ENCODE measurements around the gene SLC34A3. TPM values are rescaled to one million over a fixed set of nuclear protein-coding genes. Genes with fewer than 3 reads are reported as not detected.
A peak's percentile ranks its signal among the peaks of the same experiment; 100 is the strongest.

The SLC34A3 gene
- total RNA-seq, 1 experiment from 2014 or later: not detected

- in situ Hi-C loops (cut with HindIII; ENCODE audit: low pct_unique_long_range_greater_than_20kb, low sequenced_read_pairs): no loop called here
Measured at GRCh38 chr9:137192859-137193258, 37.8 kb upstream of the SLC34A3 start.

GRCh38 chr9:137193771-137194170 lies 36.9 kb upstream of the SLC34A3 start:
- DNase-seq (ENCODE audit: low read depth, low spot score): no peak
- in situ Hi-C loops (cut with HindIII; ENCODE audit: low pct_unique_long_range_greater_than_20kb, low sequenced_read_pairs): no loop called here

More at GRCh38 chr9:137192859-137193258, 37.8 kb upstream of the SLC34A3 start:
- no peak for DNase-seq (ENCODE audit: low read depth, low spot score)

- in situ Hi-C loops (cut with HindIII; ENCODE audit: low pct_unique_long_range_greater_than_20kb, low sequenced_read_pairs): no loop called here
- DNase-seq (ENCODE audit: low read depth, low spot score): peak; percentile 27
Measured at GRCh38 chr9:137194388-137194787, 36.3 kb upstream of the SLC34A3 start.

- in situ Hi-C loops (cut with HindIII; ENCODE audit: low pct_unique_long_range_greater_than_20kb, low sequenced_read_pairs): no loop called here
- DNase-seq (ENCODE audit: low read depth, low spot score): no peak
Measured at GRCh38 chr9:137194909-137195308, 35.8 kb upstream of the SLC34A3 start.

- in situ Hi-C loops (cut with HindIII; ENCODE audit: low pct_unique_long_range_greater_than_20kb, low sequenced_read_pairs): no loop called here
- no peak for DNase-seq (ENCODE audit: low read depth, low spot score)
Measured at GRCh38 chr9:137195525-137196220, 35.0 kb upstream of the SLC34A3 start.

- DNase-seq (ENCODE audit: low read depth, low spot score): no peak
- in situ Hi-C loops (cut with HindIII; ENCODE audit: low pct_unique_long_range_greater_than_20kb, low sequenced_read_pairs): no loop called here
Measured at GRCh38 chr9:137198051-137198901, 32.4 kb upstream of the SLC34A3 start.

GRCh38 chr9:137198902-137199283 lies 31.8 kb upstream of the SLC34A3 start:
- in situ Hi-C loops (cut with HindIII; ENCODE audit: low pct_unique_long_range_greater_than_20kb, low sequenced_read_pairs): no loop called here
- no peak for DNase-seq (ENCODE audit: low read depth, low spot score)

- in situ Hi-C loops (cut with HindIII; ENCODE audit: low pct_unique_long_range_greater_than_20kb, low sequenced_read_pairs): no loop called here
- DNase-seq (ENCODE audit: low read depth, low spot score): no peak
Measured at GRCh38 chr9:137199411-137200121, 31.1 kb upstream of the SLC34A3 start.

- in situ Hi-C loops (cut with HindIII; ENCODE audit: low pct_unique_long_range_greater_than_20kb, low sequenced_read_pairs): no loop called here
- peak; percentile 100 for DNase-seq (ENCODE audit: low read depth, low spot score)
Measured at GRCh38 chr9:137200311-137201204, 30.1 kb upstream of the SLC34A3 start, which contains the start of gene TPRN. Gene TPRN, minus strand, starts transcription at chr9:137200741. Its CDS starts 30 bp downstream, at chr9:137200711.

- in situ Hi-C loops (cut with HindIII; ENCODE audit: low pct_unique_long_range_greater_than_20kb, low sequenced_read_pairs): no loop called here
- DNase-seq (ENCODE audit: low read depth, low spot score): no peak
Measured at GRCh38 chr9:137201205-137201868, 29.4 kb upstream of the SLC34A3 start.

- DNase-seq (ENCODE audit: low read depth, low spot score): no peak
- in situ Hi-C loops (cut with HindIII; ENCODE audit: low pct_unique_long_range_greater_than_20kb, low sequenced_read_pairs): no loop called here
Measured at GRCh38 chr9:137202966-137203365, 27.7 kb upstream of the SLC34A3 start.

- DNase-seq (ENCODE audit: low read depth, low spot score): no peak
- in situ Hi-C loops (cut with HindIII; ENCODE audit: low pct_unique_long_range_greater_than_20kb, low sequenced_read_pairs): no loop called here
Measured at GRCh38 chr9:137204731-137205125, 26.0 kb upstream of the SLC34A3 start.

GRCh38 chr9:137205126-137206069 lies 25.3 kb upstream of the SLC34A3 start, which contains the start of the genes NDOR1 and TMEM203:
Gene NDOR1, plus strand, starts transcription at chr9:137205700. Its CDS starts 78 bp downstream, at chr9:137205778.
Gene TMEM203, minus strand, starts transcription at chr9:137205648. Its CDS starts 234 bp downstream, at chr9:137205414.
- in situ Hi-C loops (cut with HindIII; ENCODE audit: low pct_unique_long_range_greater_than_20kb, low sequenced_read_pairs): no loop called here
- DNase-seq (ENCODE audit: low read depth, low spot score): peak; percentile 83

GRCh38 chr9:137206602-137207001 lies 24.1 kb upstream of the SLC34A3 start:
- no peak for DNase-seq (ENCODE audit: low read depth, low spot score)
- in situ Hi-C loops (cut with HindIII; ENCODE audit: low pct_unique_long_range_greater_than_20kb, low sequenced_read_pairs): no loop called here

- DNase-seq (ENCODE audit: low read depth, low spot score): no peak
- in situ Hi-C loops (cut with HindIII; ENCODE audit: low pct_unique_long_range_greater_than_20kb, low sequenced_read_pairs): no loop called here
Measured at GRCh38 chr9:137211532-137211931, 19.2 kb upstream of the SLC34A3 start.

GRCh38 chr9:137212520-137212919 lies 18.2 kb upstream of the SLC34A3 start:
- no peak for DNase-seq (ENCODE audit: low read depth, low spot score)
- in situ Hi-C loops (cut with HindIII; ENCODE audit: low pct_unique_long_range_greater_than_20kb, low sequenced_read_pairs): no loop called here

Measured in SK-MEL-5 (cell line).